HG02678 (cell line): Measurements from ENCODE around the gene SLC25A38.

ENCODE experiments used
- ATAC-seq: cut with Tn5 transposase; IDR thresholded peaks from one replicate; pipeline ENCODE4 v1.9.1; 2021; ENCODE audit warnings: mild to moderate bottlenecking, moderate library complexity; ENCODE audit not compliant: unreplicated experiment

SLC25A38 gene

DNA sequence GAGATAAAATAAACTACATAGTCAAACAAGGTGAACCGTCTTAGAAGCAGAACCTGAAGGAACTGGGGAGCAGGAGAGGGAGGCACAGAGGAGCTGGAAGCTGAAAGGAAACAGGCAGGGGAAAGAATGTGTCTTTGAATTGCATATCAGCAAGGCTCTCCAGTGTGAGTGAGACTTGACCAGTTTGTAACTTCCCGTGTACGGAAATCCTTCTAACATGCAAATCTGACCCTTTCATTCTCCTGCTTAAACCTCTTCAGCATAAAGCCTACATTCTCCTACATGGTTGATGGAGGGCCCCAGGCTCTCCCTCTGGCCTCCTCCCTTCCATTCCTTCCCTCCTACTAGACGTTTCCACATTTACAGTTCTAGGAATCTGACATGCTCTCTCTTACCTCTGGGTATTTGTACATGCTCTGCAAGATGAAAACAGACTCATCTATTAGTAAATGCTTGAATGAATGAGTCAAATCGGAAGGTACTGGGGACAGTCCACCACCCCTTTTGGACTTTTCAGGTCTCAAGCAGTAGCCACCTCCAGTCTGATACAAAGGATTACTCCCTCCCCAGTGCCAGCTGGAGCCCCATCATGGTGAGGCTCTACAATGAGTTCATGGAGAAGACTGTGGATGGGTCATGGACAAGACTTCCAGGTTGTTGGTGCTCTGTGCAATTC lies 6.1 kb upstream of the SLC25A38 start:
- no peak for ATAC-seq

DNA sequence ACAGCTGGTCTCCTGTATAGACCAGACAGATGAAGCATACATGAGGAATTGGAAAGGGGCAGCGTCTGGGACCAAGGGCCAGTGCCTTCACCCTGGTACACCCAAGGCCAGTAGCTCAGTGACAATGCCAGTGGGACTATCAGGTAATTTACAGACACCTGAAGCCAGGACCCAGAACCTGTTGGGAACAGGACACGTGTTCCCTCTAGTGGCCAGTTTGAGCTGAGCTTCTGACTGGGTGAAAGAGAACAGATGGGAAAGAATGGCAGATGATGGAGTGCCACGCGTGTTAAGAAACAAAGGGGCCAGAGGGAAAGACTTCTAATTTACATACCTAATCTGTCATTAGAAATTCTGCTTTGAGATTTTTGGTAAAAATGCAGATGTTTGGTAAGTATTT lies 5.1 kb upstream of the SLC25A38 start:
- ATAC-seq: peak; percentile 65

DNA sequence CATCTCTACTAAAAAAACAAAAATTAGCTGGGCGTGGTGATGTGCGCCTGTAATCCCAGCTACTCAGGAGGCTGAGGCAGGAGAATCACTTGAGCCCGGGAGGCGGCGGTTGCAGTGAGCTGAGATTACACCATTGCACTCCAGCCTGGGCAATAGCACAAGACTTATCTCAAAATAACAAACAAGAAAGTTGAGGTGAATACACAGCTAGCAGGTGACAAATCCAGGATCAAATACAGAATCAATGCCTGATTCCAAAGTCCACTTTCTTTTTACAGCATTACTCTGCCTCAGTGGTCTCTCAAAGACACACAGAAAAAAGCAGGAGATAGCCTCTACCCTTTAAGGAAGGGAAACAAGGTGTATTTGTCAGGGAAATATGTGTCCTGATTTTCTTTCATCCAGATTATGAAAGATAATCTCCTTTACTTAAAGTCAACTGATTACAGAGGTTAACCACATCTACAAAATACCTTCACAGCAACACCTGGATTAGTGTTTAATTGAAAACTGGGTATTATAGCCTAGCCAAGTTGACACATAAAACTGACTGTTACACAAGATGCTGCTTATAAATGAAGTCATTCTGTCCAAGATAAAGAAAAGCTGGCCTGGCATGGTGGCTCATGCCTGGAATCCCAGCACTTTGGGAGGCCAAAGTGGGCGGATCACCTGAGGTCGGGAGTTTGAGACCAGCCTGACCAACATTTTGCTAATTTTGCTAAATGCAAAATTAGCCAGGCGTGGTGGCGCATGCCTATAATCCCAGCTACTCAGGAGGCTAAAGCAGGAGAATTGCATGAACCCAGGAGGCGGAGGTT lies 4.0 kb upstream of the SLC25A38 start:
- no peak for ATAC-seq

- ATAC-seq: no peak
These were observed 3.4 kb upstream of the SLC25A38 start for GRCh38 chr3:39379778-39380155.

GRCh38 chr3:39381432-39381831 lies 1.7 kb upstream of the SLC25A38 start:
- ATAC-seq: no peak

DNA sequence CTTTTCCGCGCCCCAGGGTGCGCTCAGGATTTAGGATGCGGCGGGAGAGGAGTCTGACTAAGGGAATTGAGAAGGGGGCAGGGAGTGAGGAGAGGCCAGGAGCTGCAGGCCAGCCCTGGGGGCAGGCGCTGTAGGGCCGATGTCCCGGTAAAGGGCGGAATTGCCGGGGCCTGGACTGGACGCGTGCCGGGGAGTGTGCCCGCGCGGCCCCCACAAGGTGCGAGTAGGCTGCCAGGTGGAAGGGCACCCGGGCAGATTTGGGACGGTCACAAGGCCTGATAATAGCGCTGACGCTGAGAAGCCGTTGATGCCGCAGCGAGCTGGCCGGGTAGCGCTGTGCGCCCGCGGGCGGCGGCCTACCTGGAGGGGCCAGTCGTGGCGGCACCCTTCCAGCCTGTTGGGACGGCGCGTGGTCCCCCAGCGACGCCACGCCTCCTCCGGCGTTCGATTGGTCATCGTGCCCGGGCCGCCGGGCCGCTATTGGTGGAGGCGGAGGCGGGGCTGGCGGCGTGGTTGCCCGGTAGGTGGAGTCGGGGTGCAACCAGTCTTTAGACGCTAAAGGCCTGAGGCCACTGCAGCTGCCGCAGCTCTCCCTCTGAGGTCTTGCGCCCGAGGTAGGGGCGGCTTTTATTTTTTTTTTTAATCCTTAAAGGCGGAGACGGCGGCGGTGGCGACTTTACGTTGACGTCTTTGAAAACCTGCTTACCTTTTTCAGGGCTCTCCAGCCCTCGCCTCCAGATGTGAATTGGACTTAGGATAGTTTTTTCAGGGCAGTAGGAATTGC lies 903 bp downstream of the SLC25A38 start:
- ATAC-seq: peak; percentile 74

- no peak for ATAC-seq
These were observed 1.5 kb downstream of the SLC25A38 start for GRCh38 chr3:39384665-39385000.

GRCh38 chr3:39385456-39386090 lies 2.4 kb downstream of the SLC25A38 start:
- no peak for ATAC-seq

DNA sequence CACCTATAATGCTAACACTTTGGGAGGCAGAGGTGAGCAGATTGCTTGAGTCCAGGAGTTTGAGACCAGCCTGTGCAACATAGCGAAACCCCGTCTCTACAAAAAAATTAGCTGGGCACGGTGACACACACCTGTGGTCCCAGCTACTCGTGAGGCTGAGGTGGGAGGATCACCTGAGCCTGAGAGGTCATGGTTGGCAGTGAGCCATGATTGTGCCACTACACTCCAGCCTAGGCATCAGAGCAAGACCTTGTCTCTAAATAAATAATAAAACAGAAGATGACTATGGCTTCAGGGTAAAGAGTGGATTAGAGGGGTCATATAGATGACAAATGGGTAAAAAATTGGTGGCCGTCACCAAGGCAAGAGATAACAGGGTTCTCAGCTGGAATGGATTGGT lies 3.1 kb downstream of the SLC25A38 start:
- ATAC-seq: no peak

GRCh38 chr3:39387411-39387975 lies 4.3 kb downstream of the SLC25A38 start:
- no peak for ATAC-seq

- ATAC-seq: no peak
These were observed 5.0 kb downstream of the SLC25A38 start for GRCh38 chr3:39388153-39388552.

GRCh38 chr3:39388741-39389248 lies 5.6 kb downstream of the SLC25A38 start:
- peak; percentile 78 for ATAC-seq

- no peak for ATAC-seq
These were observed 7.0 kb downstream of the SLC25A38 start for GRCh38 chr3:39390181-39390580.

DNA sequence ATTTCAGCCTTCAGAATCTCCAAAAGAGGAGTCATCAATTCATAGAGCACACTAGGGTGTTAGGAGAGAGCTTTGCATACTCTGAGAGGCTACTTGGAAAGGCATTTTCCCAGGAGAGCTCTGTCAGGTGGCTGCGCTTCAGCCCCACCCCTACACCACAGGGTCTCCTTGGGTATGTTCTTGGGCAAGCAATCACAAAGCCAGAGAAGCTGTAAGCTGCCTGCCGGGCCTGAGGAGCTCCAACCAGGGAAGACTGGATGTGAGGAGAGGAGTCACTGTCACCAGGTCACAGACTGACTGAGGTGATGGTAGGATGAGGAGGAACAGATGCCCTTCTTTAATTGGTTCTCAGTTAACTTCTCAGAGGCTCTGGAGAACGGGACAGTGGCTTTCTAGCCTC lies 13.5 kb downstream of the SLC25A38 start:
- no peak for ATAC-seq

DNA sequence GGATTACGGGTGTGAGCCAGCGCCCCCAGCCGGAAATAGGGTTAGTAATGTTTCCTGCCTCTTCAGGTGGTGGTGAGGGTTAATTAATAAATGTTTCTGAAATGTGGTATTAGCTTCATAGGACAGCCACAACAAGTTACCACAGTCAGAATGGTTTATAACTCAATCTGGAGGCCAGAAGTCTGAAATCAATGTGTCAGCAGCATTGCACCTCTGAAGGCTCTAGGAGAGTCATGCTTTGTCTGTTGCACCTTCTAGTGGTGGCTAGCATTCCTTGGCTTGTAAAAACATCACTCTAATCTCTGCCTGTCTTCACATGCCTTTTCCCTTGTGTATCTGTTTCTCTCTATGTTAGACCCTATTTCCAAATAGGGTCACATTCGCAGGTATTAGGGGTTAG lies 15.5 kb downstream of the SLC25A38 start:
- ATAC-seq: no peak

DNA sequence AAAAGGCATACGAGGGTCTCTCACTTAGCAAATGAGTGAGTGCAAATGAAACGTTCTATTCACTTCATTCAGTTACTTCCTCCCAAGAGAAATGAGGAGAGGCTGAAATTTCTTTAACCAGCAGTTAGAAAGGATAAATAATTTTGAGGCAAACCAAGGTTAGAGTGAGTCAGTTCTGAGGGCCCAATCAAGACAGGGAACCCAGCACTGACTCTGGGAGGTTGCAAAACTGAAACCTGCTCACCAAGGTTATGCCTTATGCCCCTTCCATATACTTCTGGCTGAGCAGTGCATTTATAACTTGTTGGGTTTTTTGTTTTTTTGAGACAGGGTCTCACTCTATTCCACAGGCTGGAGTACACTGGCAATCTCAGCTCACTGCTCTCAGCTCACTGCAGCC lies 18.8 kb downstream of the SLC25A38 start:
- ATAC-seq: no peak

DNA sequence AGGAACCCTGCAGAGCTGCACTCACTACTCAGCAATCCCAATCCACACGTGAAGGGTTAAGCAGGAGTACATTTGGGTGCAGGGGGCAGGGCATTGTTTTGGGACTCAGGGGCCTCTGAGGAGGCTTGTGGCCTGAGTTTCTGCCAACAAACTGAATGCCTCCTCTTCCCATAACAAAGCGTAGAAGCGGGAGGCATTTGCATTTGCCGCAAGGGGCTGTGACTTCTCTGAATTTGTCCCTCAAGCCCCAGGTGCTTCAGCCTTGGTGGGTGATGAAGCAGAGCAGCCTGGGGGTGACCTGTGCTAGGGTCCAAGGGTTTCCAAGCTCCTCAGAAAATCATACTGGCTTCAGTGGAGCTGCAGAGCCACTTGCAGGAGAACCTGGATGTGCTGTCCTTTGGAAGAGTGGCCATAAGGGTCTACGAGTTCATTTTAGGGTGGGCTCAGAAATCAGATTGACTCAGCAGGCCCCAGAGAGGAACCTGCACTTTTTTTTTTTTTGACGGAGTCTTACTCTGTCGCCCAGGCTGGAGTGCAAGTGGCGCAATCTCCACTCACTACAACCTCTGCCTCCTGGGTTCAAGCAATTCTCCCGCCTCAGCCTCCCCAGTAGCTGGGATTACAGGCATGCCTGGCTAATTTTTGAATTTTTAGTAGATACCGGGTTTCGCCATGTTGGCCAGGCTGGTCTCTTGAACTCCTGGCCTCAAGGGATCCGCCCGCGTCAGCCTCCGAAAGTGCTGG lies 21.9 kb downstream of the SLC25A38 start:
- no peak for ATAC-seq

GRCh38 chr3:39405687-39406367 lies 22.7 kb downstream of the SLC25A38 start:
- no peak for ATAC-seq
